C4-2B (cell line): Measurements from ENCODE around the gene CDH8.

Experiments
- CTCF ChIP-seq: fragments of 450-650 bp; conservative IDR thresholded peaks from 2 replicates; pipeline ENCODE4 v1.5.1; 2017; ENCODE audit warnings: mild to moderate bottlenecking
- ZFX ChIP-seq: fragments of 450-650 bp; IDR thresholded peaks from 2 replicates; pipeline ENCODE4 v1.6.1; 2017

- TF ChIP-seq CTCF (no peak), ZFX (no peak)
These were observed 43.1 kb downstream of the CDH8 start for GRCh38 chr16:61993108-61993507.
